ENCODE data around the gene SLC25A31. TPM values are rescaled to one million over a fixed set of nuclear protein-coding genes. Genes with fewer than 3 reads are reported as not detected.

Gene SLC25A31
- polyA plus RNA-seq, 1 donor (not counting 4 experiments of a cell fraction or from before 2014, with no cell fraction given): not detected

GRCh38 chr4:127772769-127773671 is 42.8 kb downstream of the SLC25A31 start:
- Histone ChIP-seq H3K9me3 (ENCODE audit: control insufficient read depth, low read depth, low read length) (no peaks in the 10 kb centered on the region), H3K27ac (ENCODE audit: control insufficient read depth, insufficient read depth, low read length) (no peak overlapping the region), H3K4me2 (ENCODE audit: control insufficient read depth, extremely low read depth, insufficient read depth, low read depth, low read length) (no peak overlapping the region), H4K20me1 (ENCODE audit: control insufficient read depth, extremely low read depth, insufficient read depth, low read length) (no peaks in the 10 kb centered on the region), H3K4me3 (ENCODE audit: control insufficient read depth in 2 of 3, extremely low read depth in 1 of 3, insufficient read depth in 2 of 3, low read depth in 1 of 3, low read length in 3 of 3) (no peak overlapping the region), H3K9me1 (ENCODE audit: control insufficient read depth, extremely low read depth, insufficient read depth, low read length) (no peaks in the 10 kb centered on the region), H3K4me1 (ENCODE audit: control insufficient read depth, extremely low read depth, insufficient read depth, low read length) (peaks cover 9% of the 10 kb centered on the region), H3K27me3 (ENCODE audit: control insufficient read depth, extremely low read depth, insufficient read depth, low read length) (no peaks in the 10 kb centered on the region), H2AFZ (ENCODE audit: control insufficient read depth, low read length) (no peak overlapping the region), H3K36me3 (ENCODE audit: control insufficient read depth in 2 of 2, extremely low read depth in 1 of 2, insufficient read depth in 2 of 2, low read length in 2 of 2) (no peaks in the 10 kb centered on the region), H3K79me2 (ENCODE audit: control insufficient read depth, insufficient read depth, low read length) (no peaks in the 10 kb centered on the region), H3K9ac (ENCODE audit: control insufficient read depth, extremely low read depth, insufficient read depth, low read length) (no peak overlapping the region)
- DNase-seq (ENCODE audit: low read depth, low spot score) (no peak), FAIRE-seq (no peak)
- TF ChIP-seq EZH2 (IDR thresholded peaks at IDR 0.05; ENCODE audit: low read length): no peak
- TF ChIP-seq, protein P1, sequence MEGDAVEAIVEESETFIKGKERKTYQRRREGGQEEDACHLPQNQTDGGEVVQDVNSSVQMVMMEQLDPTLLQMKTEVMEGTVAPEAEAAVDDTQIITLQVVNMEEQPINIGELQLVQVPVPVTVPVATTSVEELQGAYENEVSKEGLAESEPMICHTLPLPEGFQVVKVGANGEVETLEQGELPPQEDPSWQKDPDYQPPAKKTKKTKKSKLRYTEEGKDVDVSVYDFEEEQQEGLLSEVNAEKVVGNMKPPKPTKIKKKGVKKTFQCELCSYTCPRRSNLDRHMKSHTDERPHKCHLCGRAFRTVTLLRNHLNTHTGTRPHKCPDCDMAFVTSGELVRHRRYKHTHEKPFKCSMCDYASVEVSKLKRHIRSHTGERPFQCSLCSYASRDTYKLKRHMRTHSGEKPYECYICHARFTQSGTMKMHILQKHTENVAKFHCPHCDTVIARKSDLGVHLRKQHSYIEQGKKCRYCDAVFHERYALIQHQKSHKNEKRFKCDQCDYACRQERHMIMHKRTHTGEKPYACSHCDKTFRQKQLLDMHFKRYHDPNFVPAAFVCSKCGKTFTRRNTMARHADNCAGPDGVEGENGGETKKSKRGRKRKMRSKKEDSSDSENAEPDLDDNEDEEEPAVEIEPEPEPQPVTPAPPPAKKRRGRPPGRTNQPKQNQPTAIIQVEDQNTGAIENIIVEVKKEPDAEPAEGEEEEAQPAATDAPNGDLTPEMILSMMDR (optimal IDR thresholded peaks at IDR 0.05 in 1 of 3, IDR thresholded peaks at IDR 0.05 in 1 of 3, conservative IDR thresholded peaks at IDR 0.05 in 1 of 3; ENCODE audit: extremely low read depth in 1 of 3, insufficient read depth in 2 of 3, low read length in 3 of 3): no peak
- dilution Hi-C loops (cut with MboI; ENCODE audit: extremely low pct_ligation_motif_present, low sequenced_read_pairs): no loop called here

DNA sequence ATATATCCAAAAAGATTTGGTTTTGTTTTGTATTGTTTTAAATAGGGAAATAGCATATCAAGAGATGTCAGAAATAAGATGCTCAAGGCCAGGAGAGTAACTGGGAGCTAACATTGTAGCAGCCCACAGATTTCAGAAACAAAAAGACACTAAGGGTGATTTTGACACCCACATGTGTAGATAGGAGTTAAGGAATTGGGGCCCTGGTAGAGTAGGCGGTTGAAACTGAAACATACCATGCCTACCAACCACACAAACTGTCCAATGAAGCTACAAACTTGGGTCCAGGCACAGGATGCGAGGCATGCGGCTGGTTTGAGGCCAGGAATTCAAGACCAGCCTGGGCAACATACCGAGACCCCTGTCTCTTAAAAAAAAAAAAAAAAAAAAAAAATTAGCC is 45.6 kb downstream of the SLC25A31 start:
- dilution Hi-C loops (cut with MboI; ENCODE audit: extremely low pct_ligation_motif_present, low sequenced_read_pairs): no loop called here
- H3K27ac ChIP-seq (ENCODE audit: control insufficient read depth, insufficient read depth, low read length): no peak overlapping the region
- TF ChIP-seq, protein P1 (optimal IDR thresholded peaks at IDR 0.05 in 1 of 3, IDR thresholded peaks at IDR 0.05 in 1 of 3, conservative IDR thresholded peaks at IDR 0.05 in 1 of 3; ENCODE audit: extremely low read depth in 1 of 3, insufficient read depth in 2 of 3, low read length in 3 of 3): no peak
- no peak for TF ChIP-seq EZH2 (IDR thresholded peaks at IDR 0.05; ENCODE audit: low read length)
- no peaks in the 10 kb centered on the region for H3K9me1 ChIP-seq (ENCODE audit: control insufficient read depth, extremely low read depth, insufficient read depth, low read length)
- no peak for DNase-seq (ENCODE audit: low read depth, low spot score)
- H3K9me3 ChIP-seq (ENCODE audit: control insufficient read depth, low read depth, low read length): no peaks in the 10 kb centered on the region
- FAIRE-seq: no peak
- H3K4me2 ChIP-seq (ENCODE audit: control insufficient read depth, extremely low read depth, insufficient read depth, low read depth, low read length): no peak overlapping the region
- H3K27me3 ChIP-seq (ENCODE audit: control insufficient read depth, extremely low read depth, insufficient read depth, low read length): no peaks in the 10 kb centered on the region
- H3K4me3 ChIP-seq (ENCODE audit: control insufficient read depth in 2 of 3, extremely low read depth in 1 of 3, insufficient read depth in 2 of 3, low read depth in 1 of 3, low read length in 3 of 3): no peak overlapping the region
- H4K20me1 ChIP-seq (ENCODE audit: control insufficient read depth, extremely low read depth, insufficient read depth, low read length): no peaks in the 10 kb centered on the region
- no peak overlapping the region for H2AFZ ChIP-seq (ENCODE audit: control insufficient read depth, low read length)
- H3K36me3 ChIP-seq (ENCODE audit: control insufficient read depth in 2 of 2, extremely low read depth in 1 of 2, insufficient read depth in 2 of 2, low read length in 2 of 2): no peaks in the 10 kb centered on the region
- H3K4me1 ChIP-seq (ENCODE audit: control insufficient read depth, extremely low read depth, insufficient read depth, low read length): peaks cover 9% of the 10 kb centered on the region
- H3K79me2 ChIP-seq (ENCODE audit: control insufficient read depth, insufficient read depth, low read length): no peaks in the 10 kb centered on the region
- no peak overlapping the region for H3K9ac ChIP-seq (ENCODE audit: control insufficient read depth, extremely low read depth, insufficient read depth, low read length)

Data from keratinocyte (primary cell).